Liver (tissue), 9 donors: ENCODE measurements around the gene HGFAC. TPM values are rescaled to one million over a fixed set of nuclear protein-coding genes. Genes with fewer than 3 reads are reported as not detected.

Source experiments
- DNase-seq: peaks from one replicate; pipeline ENCODE4 v3.0.0-alpha.2; 2017; ENCODE audit warnings: low spot score
- H3K27ac ChIP-seq, 2 donors: one replicate each; pipeline ENCODE4 v1.7.0; 2013; ENCODE audit warnings: inconsistent platforms in 2 of 2, low read length in 2 of 2, control low read depth in 1 of 2, low read depth in 1 of 2, mild to moderate bottlenecking in 1 of 2
- H3K27me3 ChIP-seq, 4 donors: one replicate each; pipeline versions ENCODE4 v1.6.1 to v1.7.0; 2013; ENCODE audit warnings: low read length in 3 of 4, inconsistent platforms in 1 of 4, mild to moderate bottlenecking in 1 of 4, moderate library complexity in 1 of 4; ENCODE audit not compliant: control insufficient read depth in 4 of 4, insufficient read depth in 4 of 4
- H3K36me3 ChIP-seq, 4 donors: one replicate each; pipeline versions ENCODE4 v1.6.1 to v1.7.0; 2013; ENCODE audit warnings: low read length in 3 of 4, mild to moderate bottlenecking in 3 of 4, low read depth in 1 of 4, moderate library complexity in 1 of 4; ENCODE audit not compliant: control insufficient read depth in 4 of 4, insufficient read depth in 3 of 4
- H3K4me1 ChIP-seq, 4 donors: one replicate each; pipeline versions ENCODE4 v1.6.1 to v1.7.0; 2013; ENCODE audit warnings: low read length in 3 of 4, mild to moderate bottlenecking in 3 of 4, moderate library complexity in 1 of 4; ENCODE audit not compliant: control insufficient read depth in 4 of 4, insufficient read depth in 4 of 4
- H3K4me3 ChIP-seq, 3 donors: one replicate each; pipeline versions ENCODE4 v1.6.1 to v1.7.0; 2013; ENCODE audit warnings: low read length in 3 of 3, control low read depth in 1 of 3, low read depth in 1 of 3, mild to moderate bottlenecking in 1 of 3
- H3K9ac ChIP-seq, 2 donors: one replicate each; pipeline ENCODE4 v1.7.0; 2013; ENCODE audit warnings: low read length in 2 of 2, mild to moderate bottlenecking in 2 of 2, moderate library complexity in 2 of 2, control low read depth in 1 of 2, low read depth in 1 of 2
- H3K9me3 ChIP-seq, 4 donors: one replicate each; pipeline versions ENCODE4 v1.6.1 to v1.7.0; 2013; ENCODE audit warnings: low read length in 3 of 4; ENCODE audit not compliant: control insufficient read depth in 4 of 4
- ATF3 ChIP-seq: IDR thresholded peaks from 2 replicates; pipeline ENCODE4 v1.6.1; 2016; ENCODE audit warnings: antibody characterized with exemption
- CTCF ChIP-seq: fragments of 150-350 bp; IDR thresholded peaks from 2 replicates; pipeline ENCODE4 v1.5.1; 2017; ENCODE audit warnings: improper control_type of control experiment, low read depth, low read length; ENCODE audit not compliant: missing input control
- EGR1 ChIP-seq, 2 donors: IDR thresholded peaks; 2 replicates each; pipeline ENCODE4 v1.6.1; 2016 to 2018; ENCODE audit warnings: antibody characterized with exemption in 2 of 2, low read depth in 2 of 2
- FOXA1 ChIP-seq: IDR thresholded peaks from 2 replicates; pipeline ENCODE4 v1.6.1; 2016; ENCODE audit warnings: antibody characterized with exemption
- FOXA2 ChIP-seq: IDR thresholded peaks from 2 replicates; pipeline ENCODE4 v1.6.1; 2016; ENCODE audit warnings: antibody characterized with exemption
- GABPA ChIP-seq, 2 donors: IDR thresholded peaks in 1 of 2; conservative IDR thresholded peaks in 1 of 2; 2 replicates each; pipeline ENCODE4 v1.6.1; 2016; ENCODE audit warnings: antibody characterized with exemption in 2 of 2, mild to moderate bottlenecking in 1 of 2, moderate library complexity in 1 of 2
- HNF4A ChIP-seq, 2 donors: conservative IDR thresholded peaks; 2 replicates each; pipeline ENCODE4 v1.6.1; 2016; ENCODE audit warnings: antibody characterized with exemption in 2 of 2, mild to moderate bottlenecking in 2 of 2
- HNF4G ChIP-seq: IDR thresholded peaks from 2 replicates; pipeline ENCODE4 v1.6.1; 2016; ENCODE audit warnings: antibody characterized with exemption
- JUND ChIP-seq, 2 donors: IDR thresholded peaks; 2 replicates each; pipeline ENCODE4 v1.6.1; 2016; ENCODE audit warnings: antibody characterized with exemption in 2 of 2
- MAX ChIP-seq: IDR thresholded peaks from 2 replicates; pipeline ENCODE4 v1.6.1; 2016; ENCODE audit warnings: antibody characterized with exemption
- NR2F2 ChIP-seq: IDR thresholded peaks from 2 replicates; pipeline ENCODE4 v1.6.1; 2016; ENCODE audit warnings: antibody characterized with exemption
- RAD21 ChIP-seq, 2 donors: IDR thresholded peaks; 2 replicates each; pipeline ENCODE4 v1.6.1; 2016; ENCODE audit warnings: antibody characterized with exemption in 2 of 2, mild to moderate bottlenecking in 2 of 2
- REST ChIP-seq: IDR thresholded peaks from 2 replicates; pipeline ENCODE4 v1.6.1; 2016; ENCODE audit warnings: antibody characterized with exemption, mild to moderate bottlenecking
- RXRA ChIP-seq, 2 donors: IDR thresholded peaks; 2 replicates each; pipeline ENCODE4 v1.6.1; 2017 to 2018; ENCODE audit warnings: antibody characterized with exemption in 2 of 2, mild to moderate bottlenecking in 1 of 2
- SP1 ChIP-seq: IDR thresholded peaks from 2 replicates; pipeline ENCODE4 v1.6.1; 2018; ENCODE audit warnings: antibody characterized with exemption, mild to moderate bottlenecking
- TAF1 ChIP-seq: conservative IDR thresholded peaks from 2 replicates; pipeline ENCODE4 v1.6.1; 2016; ENCODE audit warnings: antibody characterized with exemption, mild to moderate bottlenecking
- YY1 ChIP-seq: IDR thresholded peaks from 2 replicates; pipeline ENCODE4 v1.6.1; 2016; ENCODE audit warnings: antibody characterized with exemption, mild to moderate bottlenecking
- ZBTB33 ChIP-seq: IDR thresholded peaks from 2 replicates; pipeline ENCODE4 v1.6.1; 2016; ENCODE audit warnings: antibody characterized with exemption
- WGBS: extraction: QIAGEN DNeasy Blood & Tissue Kit; methylation state at CpG from one replicate; pipeline ENCODE4 v1.1.7; 2013; 5-methylcytosine and 5-hydroxymethylcytosine counted together
- polyA plus RNA-seq, 2 donors: library from polyadenylated mRNA; stranded (reverse) in 1 of 2; unstranded in 1 of 2; fragments of 200-250 nt in 1 of 2; fragments of >200 nt in 1 of 2; fragmentation: Nextera tagmentation in 1 of 2; extraction: Ambion mirVana in 1 of 2; gene quantifications; one replicate each; pipeline versions ENCODE4 v1.2.1 to v1.2.3, GENCODE V29; 2013 to 2015
- total RNA-seq, 2 donors: library from RNA; depleted of rRNA; stranded (reverse); fragments of >200 nt; gene quantifications; one replicate each; pipeline ENCODE4 v1.2.3, GENCODE V29; 2014
- donor health status: healthy.
- donor health status: healthy.
- donor health status: healthy.
- donor health status: healthy.
- donor health status: healthy.

Gene HGFAC
- total and polyA plus RNA-seq, 4 donors: 23.3 to 133 (median 82.7) TPM

- no peaks in the 10 kb centered on the region for H3K9me3 ChIP-seq
- peak overlapping the region; percentile 70 to 86 for H3K9ac ChIP-seq
- no peaks in the 10 kb centered on the region for H3K36me3 ChIP-seq
- no peak for DNase-seq
- peak overlapping the region; percentile 30 to 50 (median 42) for H3K4me3 ChIP-seq
- 40% methylated on average over 26 of the region's 26 CpGs for WGBS
- peak overlapping the region; percentile 95 for H3K27ac ChIP-seq
- TF ChIP-seq NR2F2: peak; percentile 62
- peak; percentile 37 for TF ChIP-seq FOXA2
- TF ChIP-seq HNF4A (conservative IDR thresholded peaks at IDR 0.05): peak; percentile 96 to 97
- TF ChIP-seq REST: peak; percentile 72
- peak; percentile 91 for TF ChIP-seq ZBTB33
- TF ChIP-seq SP1: peak; percentile 94
- TF ChIP-seq EGR1 (IDR thresholded peaks at IDR 0.05; ENCODE audit: low read depth in 2 of 2): peak in 1 of 2 donors; percentile 51
- no peak for TF ChIP-seq CTCF
- TF ChIP-seq JUND (IDR thresholded peaks at IDR 0.05): peak; percentile 75 to 85
- TF ChIP-seq TAF1: peak; percentile 21
- peak; percentile 88 for TF ChIP-seq YY1
- TF ChIP-seq ATF3: peak; percentile 14
- TF ChIP-seq GABPA (IDR thresholded peaks at IDR 0.05 in 1 of 2, conservative IDR thresholded peaks at IDR 0.05 in 1 of 2): peak in 1 of 2 donors; percentile 54
- peak; percentile 57 for TF ChIP-seq HNF4G
- peak; percentile 98 to 99 for TF ChIP-seq RXRA (IDR thresholded peaks at IDR 0.05)
- TF ChIP-seq MAX: peak; percentile 93
- peak; percentile 48 for TF ChIP-seq FOXA1
- peak; percentile 55 to 62 for TF ChIP-seq RAD21 (IDR thresholded peaks at IDR 0.05)
- no peaks in the 10 kb centered on the region for H3K27me3 ChIP-seq
- H3K4me1 ChIP-seq: peaks cover 18 to 47% (median 39%) of the 10 kb centered on the region in 4 donors
Observed at GRCh38 chr4:3407930-3408792, 33.6 kb upstream of the HGFAC start.
